22Rv1 (cell line): ENCODE results near the gene SLC49A3.
A peak's percentile ranks its signal among the peaks of the same experiment; 100 is the strongest.

ENCODE experiments used
- H3K27ac ChIP-seq: fragments of 450-650 bp; 2 replicates; pipeline ENCODE4 v1.5.1; 2017
- CTCF ChIP-seq: fragments of 450-650 bp; IDR thresholded peaks from 2 replicates; pipeline ENCODE4 v1.5.1; 2017; ENCODE audit warnings: mild to moderate bottlenecking
- ZFX ChIP-seq: fragments of 450-650 bp; IDR thresholded peaks from 2 replicates; pipeline ENCODE4 v1.6.1; 2017; ENCODE audit warnings: antibody characterized with exemption, borderline replicate concordance

Gene SLC49A3

DNA sequence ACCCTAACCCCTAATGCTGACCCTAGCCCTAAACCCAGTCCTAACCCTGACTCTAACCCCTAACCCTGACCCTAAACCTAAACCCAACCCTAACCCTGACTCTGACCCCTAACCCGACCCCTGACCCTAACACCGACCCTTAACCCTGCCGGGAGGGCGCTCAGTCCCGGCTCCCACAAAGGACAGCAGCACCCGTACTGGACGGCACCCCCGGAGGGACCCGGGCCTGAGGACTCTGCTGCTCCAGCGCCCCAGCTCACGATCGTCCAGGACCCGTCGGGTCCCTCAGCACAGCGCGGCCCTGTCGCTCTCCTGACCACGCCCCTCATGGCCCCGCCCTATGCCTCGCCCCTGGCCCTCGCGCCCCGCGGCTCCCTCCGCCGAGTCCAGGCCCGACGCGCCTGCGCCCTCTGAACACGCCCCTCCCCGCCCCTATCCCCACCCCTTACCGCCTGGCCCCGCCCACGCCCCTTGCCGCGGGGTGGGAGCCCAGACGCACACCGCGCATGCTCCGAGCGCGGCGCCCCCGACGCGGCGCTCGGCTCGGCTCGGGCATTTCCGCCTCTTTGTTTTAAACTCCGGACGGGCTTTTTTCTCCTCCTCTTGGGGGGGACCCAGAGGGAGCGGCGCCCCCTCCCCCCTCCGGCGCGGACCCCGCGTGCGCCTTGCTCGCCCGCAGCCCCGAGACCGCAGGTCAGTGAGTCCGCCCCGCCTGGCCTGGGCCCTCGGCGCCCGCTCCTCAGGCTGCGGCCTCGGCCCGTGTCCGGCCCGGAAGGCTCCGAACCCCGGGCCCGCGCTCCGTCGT, 16.5 kb upstream of the SLC49A3 start, which contains the start of gene PCGF3:
PCGF3 (plus strand) TSS at position 555 of the 805 bp plus-strand sequence. CDS start 27,849 bp downstream, outside the sequence.
- peak within 1 kb of the TSS; percentile 75 for H3K27ac ChIP-seq
- TF ChIP-seq ZFX: no peak
- TF ChIP-seq CTCF: no peak

DNA sequence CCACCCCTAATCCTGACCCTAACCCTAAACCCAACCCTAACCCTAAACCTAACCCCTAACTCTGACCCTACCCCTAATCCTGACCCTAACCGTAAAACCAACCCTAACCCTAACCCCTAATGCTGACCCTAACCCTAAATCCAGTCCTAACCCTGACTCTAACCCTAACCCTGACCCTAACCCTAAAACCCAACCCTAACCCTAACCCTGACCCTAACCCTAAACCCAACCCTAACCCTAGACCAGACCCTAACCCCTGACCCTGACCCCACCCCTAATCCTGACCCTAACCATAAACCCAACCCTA, 16.0 kb upstream of the SLC49A3 start:
- H3K27ac ChIP-seq: no peak overlapping the region
- TF ChIP-seq ZFX (no peak), CTCF (no peak)

GRCh38 chr4:704198-704891, 15.4 kb upstream of the SLC49A3 start:
- TF ChIP-seq CTCF: no peak
- TF ChIP-seq ZFX: no peak
- no peak overlapping the region for H3K27ac ChIP-seq

- no peak overlapping the region for H3K27ac ChIP-seq
- TF ChIP-seq ZFX (no peak), CTCF (no peak)
These were observed 14.6 kb upstream of the SLC49A3 start for GRCh38 chr4:703336-704197.

DNA sequence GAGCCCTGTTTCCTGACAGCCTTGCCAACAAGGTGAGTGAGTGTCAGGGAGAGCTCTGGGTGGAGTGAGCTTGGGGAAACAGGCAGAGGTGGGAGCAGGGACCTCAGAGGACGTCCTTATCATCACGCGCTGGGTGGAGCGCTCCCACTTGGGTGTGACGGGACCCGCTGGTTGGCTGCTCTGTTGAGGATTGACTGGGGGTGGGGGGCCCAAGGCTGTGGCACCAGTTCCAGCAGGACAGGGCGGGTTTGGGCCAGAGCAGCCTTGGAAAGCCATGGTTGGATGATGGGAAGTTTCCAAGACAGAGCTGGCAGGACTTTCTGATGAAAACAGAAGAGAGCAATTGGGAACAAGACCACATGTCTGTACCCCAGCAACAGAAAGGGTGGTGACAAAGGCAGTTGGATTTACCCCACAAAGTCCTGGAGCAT, 13.7 kb upstream of the SLC49A3 start:
- TF ChIP-seq CTCF (no peak), ZFX (no peak)
- H3K27ac ChIP-seq: no peak overlapping the region

GRCh38 chr4:700587-701264, 11.8 kb upstream of the SLC49A3 start:
- TF ChIP-seq ZFX (no peak), CTCF (no peak)
- H3K27ac ChIP-seq: no peak overlapping the region
